ENCODE results near the gene TMEM63B. TPM values are rescaled to one million over a fixed set of nuclear protein-coding genes. Genes with fewer than 3 reads are reported as not detected.

Gene TMEM63B
- total RNA-seq, 4 donors from 2014 or later, result 21.6 to 41.7 (median 29.3) TPM

DNA sequence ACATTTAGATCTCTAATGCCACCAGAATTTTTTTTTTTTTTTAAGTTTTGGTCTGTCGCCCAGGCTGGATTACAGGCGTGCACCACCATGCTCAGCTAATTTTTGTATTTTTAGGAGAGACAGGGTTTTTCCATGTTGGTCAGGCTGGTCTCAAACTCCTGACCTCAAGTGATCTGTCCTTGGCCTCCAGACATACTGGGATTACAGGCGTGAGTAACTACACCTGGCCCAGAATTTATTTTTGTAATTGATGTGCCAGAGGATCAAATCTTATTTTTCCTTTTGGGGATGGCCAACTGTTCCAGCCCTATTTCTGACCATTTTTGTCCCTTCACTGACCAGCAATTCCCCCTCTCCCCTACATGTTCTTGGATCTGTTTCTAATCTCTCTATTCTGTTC, 71.3 kb downstream of the TMEM63B start:
- DNase-seq, result no peak
- TF ChIP-seq POLR2A (IDR thresholded peaks at IDR 0.05), result no peak
- TF ChIP-seq CTCF (IDR thresholded peaks at IDR 0.05), result no peak
- intact Hi-C loops (cut with DNase I), result no loop called here
- no peak overlapping the region for H3K4me3 ChIP-seq (replicated peaks in 1 of 3)
- 88 to 93% methylated on average over 3 of the region's 3 CpGs for WGBS, 2 donors
- no peaks in the 10 kb centered on the region for H3K9me3 ChIP-seq
- H3K27me3 ChIP-seq, result no peaks in the 10 kb centered on the region
- peaks cover 3 to 8% of the 10 kb centered on the region in 2 donors for H3K4me1 ChIP-seq
- no peak overlapping the region for H3K27ac ChIP-seq
- no peaks in the 10 kb centered on the region for H3K36me3 ChIP-seq

DNA sequence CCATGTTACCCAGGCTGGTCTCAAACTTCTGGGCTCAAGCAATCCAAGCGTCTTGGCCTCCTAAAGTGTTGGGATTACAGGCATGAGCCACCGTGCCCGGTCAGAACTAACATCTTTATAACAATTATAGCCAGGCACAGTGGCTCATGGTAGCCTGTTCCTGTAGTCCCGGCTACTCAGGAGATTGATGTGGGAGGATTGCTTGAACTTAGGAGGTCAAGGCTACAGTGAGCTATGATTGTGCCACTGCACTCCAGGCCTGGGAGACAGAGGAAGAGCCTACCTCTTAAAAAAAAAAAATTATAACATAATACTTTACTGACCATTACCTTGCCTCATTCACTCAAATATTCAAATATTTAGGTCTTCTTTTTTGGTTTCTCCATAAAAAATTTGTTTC, 72.5 kb downstream of the TMEM63B start:
- H3K4me1 ChIP-seq, result peaks cover 3 to 8% of the 10 kb centered on the region in 2 donors
- no peak overlapping the region for H3K27ac ChIP-seq
- no peak for TF ChIP-seq CTCF (IDR thresholded peaks at IDR 0.05)

DNA sequence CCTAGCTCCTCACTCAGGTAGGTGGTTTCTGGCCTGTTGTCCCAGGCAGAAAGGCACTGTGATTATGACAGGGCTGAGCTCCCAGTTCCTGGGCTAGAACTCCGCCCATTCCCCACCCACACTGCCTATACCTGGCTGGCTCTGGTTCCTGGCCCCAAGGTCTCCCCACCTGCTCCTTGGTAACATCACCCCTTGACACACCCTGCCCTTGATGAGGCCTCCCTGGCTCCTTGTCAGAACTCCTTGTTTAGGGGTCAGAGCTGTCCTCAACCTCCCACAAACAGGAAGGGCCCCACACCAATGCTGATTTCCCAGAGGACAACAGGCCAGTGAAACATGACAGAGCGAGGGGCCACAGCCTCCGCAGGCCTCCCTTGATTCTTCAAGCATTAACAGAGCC, 73.8 kb downstream of the TMEM63B start:
- TF ChIP-seq POLR2A (IDR thresholded peaks at IDR 0.05), result no peak
- no peak for TF ChIP-seq CTCF (IDR thresholded peaks at IDR 0.05)
- Histone ChIP-seq H3K36me3 (no peaks in the 10 kb centered on the region), H3K9me3 (no peaks in the 10 kb centered on the region), H3K27ac (no peak overlapping the region), H3K4me1 (peaks cover 3 to 8% of the 10 kb centered on the region in 2 donors), H3K4me3 (replicated peaks in 1 of 3) (no peak overlapping the region), H3K27me3 (no peaks in the 10 kb centered on the region)
- no peak for DNase-seq
- intact Hi-C loops (cut with DNase I), result no loop called here
- 68 to 83% methylated on average over 2 to 3 of the region's 3 CpGs for WGBS, 2 donors

More for the DNA sequence above, 72.5 kb downstream of the TMEM63B start:
- H3K36me3 ChIP-seq, result no peaks in the 10 kb centered on the region
- no peaks in the 10 kb centered on the region for H3K27me3 ChIP-seq
- H3K4me3 ChIP-seq (replicated peaks in 1 of 3), result no peak overlapping the region
- 95 to 96% methylated on average over 4 of the region's 4 CpGs for WGBS, 2 donors
- intact Hi-C loops (cut with DNase I), result no loop called here
- DNase-seq, result no peak
- H3K9me3 ChIP-seq, result no peaks in the 10 kb centered on the region

- H3K4me1 ChIP-seq, result peaks cover 3 to 8% of the 10 kb centered on the region in 2 donors
- no peaks in the 10 kb centered on the region for H3K27me3 ChIP-seq
- intact Hi-C loops (cut with DNase I), result no loop called here
- H3K9me3 ChIP-seq, result no peaks in the 10 kb centered on the region
- H3K4me3 ChIP-seq (replicated peaks in 1 of 3), result no peak overlapping the region
- 53 to 80% methylated on average over 10 to 11 of the region's 11 CpGs for WGBS, 2 donors
- H3K27ac ChIP-seq, result peak overlapping the region in 1 of 3 donors; percentile 10
- peak in 1 of 2 donors; percentile 34 for TF ChIP-seq POLR2A (IDR thresholded peaks at IDR 0.05)
- no peak for TF ChIP-seq CTCF (IDR thresholded peaks at IDR 0.05)
- DNase-seq, result peak; percentile 35 to 69
- H3K36me3 ChIP-seq, result no peaks in the 10 kb centered on the region
Observed at GRCh38 chr6:44201638-44202303, 74.4 kb downstream of the TMEM63B start.

GRCh38 chr6:44202332-44202971, 75.1 kb downstream of the TMEM63B start:
- intact Hi-C loops (cut with DNase I), result no loop called here

More at GRCh38 chr6:44202332-44202971, 75.1 kb downstream of the TMEM63B start:
- TF ChIP-seq POLR2A (IDR thresholded peaks at IDR 0.05), result no peak
- TF ChIP-seq CTCF (IDR thresholded peaks at IDR 0.05), result no peak
- H3K9me3 ChIP-seq, result no peaks in the 10 kb centered on the region
- 88 to 96% methylated on average over 4 of the region's 4 CpGs for WGBS, 2 donors
- H3K27me3 ChIP-seq, result no peaks in the 10 kb centered on the region
- DNase-seq, result no peak
- peaks cover 3 to 8% of the 10 kb centered on the region in 2 donors for H3K4me1 ChIP-seq
- H3K27ac ChIP-seq, result peak overlapping the region in 1 of 3 donors; percentile 52
- H3K4me3 ChIP-seq (replicated peaks in 1 of 3), result no peak overlapping the region
- no peaks in the 10 kb centered on the region for H3K36me3 ChIP-seq

Data from thyroid gland (tissue), 4 donors.